ENCODE measurements around the gene CLDN6. TPM values are rescaled to one million over a fixed set of nuclear protein-coding genes. Genes with fewer than 3 reads are reported as not detected.

The CLDN6 gene
- total and polyA plus RNA-seq, 9 of the 15 experiments (the other 6 are each of a cell fraction or from before 2014, with no cell fraction given): 0.22 to 0.75 (median 0.38) TPM; not detected in 3

DNA sequence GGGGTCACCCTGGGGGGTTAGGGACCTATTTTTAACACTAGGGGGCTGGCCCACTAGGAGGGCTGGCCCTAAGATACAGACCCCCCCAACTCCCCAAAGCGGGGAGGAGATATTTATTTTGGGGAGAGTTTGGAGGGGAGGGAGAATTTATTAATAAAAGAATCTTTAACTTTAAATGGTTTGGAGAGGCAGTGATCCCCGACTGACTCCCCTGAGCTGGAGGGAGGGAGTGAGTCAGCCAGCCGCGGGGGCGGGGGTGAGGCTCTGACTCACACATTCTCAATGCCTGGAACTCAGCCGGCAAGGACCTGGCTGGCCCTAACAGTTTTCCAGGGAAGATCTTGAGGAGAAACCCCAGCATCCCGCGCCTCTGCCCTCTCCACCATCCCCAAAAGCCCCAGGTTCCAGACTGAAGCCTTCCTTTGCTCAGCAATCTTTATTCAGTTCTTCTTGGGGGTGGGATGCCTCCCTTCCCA is 4.3 kb upstream of the CLDN6 start (continued):
- no peak for TF ChIP-seq TFAP4 (CRISPR knock-in tag; IDR thresholded peaks at IDR 0.05; ENCODE audit: borderline replicate concordance)
- TF ChIP-seq, protein P1, sequence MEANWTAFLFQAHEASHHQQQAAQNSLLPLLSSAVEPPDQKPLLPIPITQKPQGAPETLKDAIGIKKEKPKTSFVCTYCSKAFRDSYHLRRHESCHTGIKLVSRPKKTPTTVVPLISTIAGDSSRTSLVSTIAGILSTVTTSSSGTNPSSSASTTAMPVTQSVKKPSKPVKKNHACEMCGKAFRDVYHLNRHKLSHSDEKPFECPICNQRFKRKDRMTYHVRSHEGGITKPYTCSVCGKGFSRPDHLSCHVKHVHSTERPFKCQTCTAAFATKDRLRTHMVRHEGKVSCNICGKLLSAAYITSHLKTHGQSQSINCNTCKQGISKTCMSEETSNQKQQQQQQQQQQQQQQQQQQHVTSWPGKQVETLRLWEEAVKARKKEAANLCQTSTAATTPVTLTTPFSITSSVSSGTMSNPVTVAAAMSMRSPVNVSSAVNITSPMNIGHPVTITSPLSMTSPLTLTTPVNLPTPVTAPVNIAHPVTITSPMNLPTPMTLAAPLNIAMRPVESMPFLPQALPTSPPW (CRISPR knock-in tag; IDR thresholded peaks at IDR 0.05): peak; percentile 82

DNA sequence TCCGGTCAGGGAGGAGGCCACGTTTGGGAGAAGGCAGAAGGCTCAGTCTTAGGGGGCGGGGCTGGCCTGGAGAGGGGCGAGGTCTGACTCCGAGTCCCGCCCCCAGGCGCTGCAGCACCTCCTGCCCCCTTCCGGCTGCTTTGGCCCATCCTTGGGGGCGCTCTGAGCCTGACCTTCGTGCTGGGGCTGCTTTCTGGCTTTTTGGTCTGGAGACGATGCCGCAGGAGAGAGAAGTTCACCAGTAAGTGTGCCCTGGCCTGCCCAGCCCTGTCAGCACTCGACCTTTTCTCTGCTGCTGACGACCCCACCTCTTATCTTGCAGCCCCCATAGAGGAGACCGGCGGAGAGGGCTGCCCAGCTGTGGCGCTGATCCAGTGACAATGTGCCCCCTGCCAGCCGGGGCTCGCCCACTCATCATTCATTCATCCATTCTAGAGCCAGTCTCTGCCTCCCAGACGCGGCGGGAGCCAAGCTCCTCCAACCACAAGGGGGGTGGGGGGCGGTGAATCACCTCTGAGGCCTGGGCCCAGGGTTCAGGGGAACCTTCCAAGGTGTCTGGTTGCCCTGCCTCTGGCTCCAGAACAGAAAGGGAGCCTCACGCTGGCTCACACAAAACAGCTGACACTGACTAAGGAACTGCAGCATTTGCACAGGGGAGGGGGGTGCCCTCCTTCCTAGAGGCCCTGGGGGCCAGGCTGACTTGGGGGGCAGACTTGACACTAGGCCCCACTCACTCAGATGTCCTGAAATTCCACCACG is 3.6 kb upstream of the CLDN6 start:
- Histone ChIP-seq H3K9me1 (ENCODE audit: control insufficient read depth, insufficient read depth, low read length) (peaks cover 2% of the 10 kb centered on the region), H3K27me3 (ENCODE audit: control insufficient read depth in 2 of 2, insufficient read depth in 2 of 2, low read length in 2 of 2) (no peaks in the 10 kb centered on the region), H3K4me2 (ENCODE audit: insufficient read depth, low read length) (peak overlapping the region; percentile 83), H4K20me1 (replicated peaks; ENCODE audit: control insufficient read depth, insufficient read depth, low read length) (peaks cover 28% of the 10 kb centered on the region), H3K27ac (ENCODE audit: extremely low read depth, low read depth, low read length) (peak overlapping the region; percentile 90), H3K36me3 (ENCODE audit: control insufficient read depth, insufficient read depth, low read length) (peaks cover 30% of the 10 kb centered on the region; the same call in 2 of the 3 replicates), H2AFZ (ENCODE audit: low read depth, low read length) (no peak overlapping the region; the same call in 1 of the 2 replicates), H3K9ac (ENCODE audit: insufficient read depth in 1 of 2, low read depth in 2 of 2, low read length in 2 of 2) (peak overlapping the region; percentile 88 to 94), H3K4me3 (peak overlapping the region; percentile 82), H3K9me3 (replicated peaks; ENCODE audit: control insufficient read depth, insufficient read depth, low read depth, low read length) (no peaks in the 10 kb centered on the region), H3K4me1 (replicated peaks in 1 of 2; ENCODE audit: control insufficient read depth in 2 of 2, insufficient read depth in 2 of 2, low read length in 2 of 2) (peaks cover 30 to 87% of the 10 kb centered on the region in 2 experiments), H3K79me2 (ENCODE audit: control insufficient read depth, insufficient read depth, low read length) (peaks cover 42% of the 10 kb centered on the region)
- no TSS peak for BruUV-seq (replicated peaks)
- FAIRE-seq: peak; percentile 61
- peak; percentile 77 for ATAC-seq
- intact Hi-C loops (cut with micrococcal nuclease): loop anchor here (10.0 kb wide), 1 partner anchor 57 kb away; the partner anchor contains the start of genes KREMEN2 and PAQR4
- peak; percentile 71 to 91 (median 78) for DNase-seq (ENCODE audit: extremely low read depth in 1 of 4, low spot score in 3 of 4)
- WGBS (ENCODE audit: insufficient coverage, low coverage, missing lambda C conversion rate): 3% methylated on average over 24 of the region's 25 CpGs
- ChIA-PET POLR2A (interaction anchor here (0.6 to 3.3 kb wide), 8 partner anchors 9 to 555 kb away, joined by 3 to 29 read pairs (median 6); no protein-coding TSS in a partner anchor), CTCF (ENCODE audit: low intra/inter-chr PET ratio) (no interaction called here)
- in situ Hi-C loops (cut with MboI): no loop called here
- TF ChIP-seq SLC30A9 (CRISPR knock-in tag; IDR thresholded peaks at IDR 0.05) (no peak), MNT (conservative IDR thresholded peaks at IDR 0.05) (peak in 1 of 2 experiments; percentile 29; a peak in 1 of 4 replicates), HEY1 (CRISPR knock-in tag; IDR thresholded peaks at IDR 0.05; ENCODE audit: borderline replicate concordance) (no peak), ZNF830 (CRISPR knock-in tag; IDR thresholded peaks at IDR 0.05) (no peak), TFAP4 (CRISPR knock-in tag; IDR thresholded peaks at IDR 0.05; ENCODE audit: borderline replicate concordance) (peak; percentile 76)
- TF ChIP-seq, protein P2, sequence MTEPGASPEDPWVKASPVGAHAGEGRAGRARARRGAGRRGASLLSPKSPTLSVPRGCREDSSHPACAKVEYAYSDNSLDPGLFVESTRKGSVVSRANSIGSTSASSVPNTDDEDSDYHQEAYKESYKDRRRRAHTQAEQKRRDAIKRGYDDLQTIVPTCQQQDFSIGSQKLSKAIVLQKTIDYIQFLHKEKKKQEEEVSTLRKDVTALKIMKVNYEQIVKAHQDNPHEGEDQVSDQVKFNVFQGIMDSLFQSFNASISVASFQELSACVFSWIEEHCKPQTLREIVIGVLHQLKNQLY (CRISPR knock-in tag; conservative IDR thresholded peaks at IDR 0.05): no peak

All from K562 (cell line).